GM12878 (cell line): ENCODE data around the gene GAK. TPM values are rescaled to one million over a fixed set of nuclear protein-coding genes. Genes with fewer than 3 reads are reported as not detected.

Source experiments
- ATAC-seq: fragments of 200-7000 bp; cut with Tn5 transposase; 3 replicates; pipeline ENCODE4 v1.9.1; 2020; ENCODE audit warnings: mild to moderate bottlenecking, moderate library complexity
- BruUV-seq: library from RNA; stranded (reverse); fragments of 400-500 nt; replicated peaks from 2 replicates; lab custom pipeline; 2021; lab: Mats Ljungman, UMichigan
- CTCF ChIA-PET: fragments of 300-600 bp; sonication (Branson Sonifier 250); formaldehyde crosslinking; extraction: SDS; loops from one replicate; lab custom pipeline; 2021; ENCODE audit warnings: inconsistent platforms; lab: Yijun Ruan, JAX
- POLR2A ChIA-PET: fragments of 350-600 bp; formaldehyde crosslinking; extraction: SDS; loops from one replicate; lab custom pipeline; 2021; ENCODE audit warnings: inconsistent platforms; lab: Charles Lee
- RAD21 ChIA-PET: fragments of 300-600 bp; sonication (Branson Sonifier 250); formaldehyde crosslinking; loops from one replicate; lab custom pipeline; 2023; ENCODE audit warnings: antibody characterized with exemption; ENCODE audit not compliant: unreplicated experiment; lab: Charles Lee
- SMC1A ChIA-PET: fragments of 300-600 bp; sonication (Branson Sonifier 250); formaldehyde crosslinking; loops from one replicate; lab custom pipeline; 2023; ENCODE audit not compliant: unreplicated experiment, uncharacterized antibody; lab: Charles Lee
- DNase-seq: peaks from one replicate; pipeline ENCODE4 v3.0.0-alpha.2; 2011; ENCODE audit warnings: low read depth, low spot score
- FAIRE-seq: peaks from 3 replicates; lab custom pipeline; 2011; peaks lifted over from hg19 to GRCh38; lab: Jason Lieb, UNC
- H2AFZ ChIP-seq: 2 replicates; pipeline ENCODE4 v1.6.0; 2011; ENCODE audit warnings: low read depth, low read length, control low read depth; ENCODE audit not compliant: control insufficient read depth
- H3K27ac ChIP-seq: 2 replicates; pipeline ENCODE4 v1.5.1; 2011; ENCODE audit warnings: control low read depth; ENCODE audit not compliant: control insufficient read depth, insufficient read depth
- H3K27me3 ChIP-seq, 2 experiments: replicated peaks in 1 of 2; 2 replicates each; pipeline versions ENCODE4 v1.6.0 to v1.6.1; 2011; ENCODE audit warnings: low read length in 1 of 2; ENCODE audit not compliant: control insufficient read depth in 2 of 2, insufficient read depth in 2 of 2
- H3K36me3 ChIP-seq, 2 experiments: 2 replicates each; pipeline ENCODE4 v1.5.1; 2011; ENCODE audit warnings: low read length in 1 of 2; ENCODE audit not compliant: control insufficient read depth in 2 of 2, insufficient read depth in 2 of 2
- H3K4me1 ChIP-seq: 2 replicates; pipeline ENCODE4 v1.6.1; 2011; ENCODE audit warnings: mild to moderate bottlenecking, low read length, moderate library complexity, mixed read lengths; ENCODE audit not compliant: control insufficient read depth, insufficient read depth
- H3K4me2 ChIP-seq: 2 replicates; pipeline ENCODE4 v1.6.0; 2011; ENCODE audit warnings: control low read depth; ENCODE audit not compliant: control insufficient read depth, insufficient read depth
- H3K4me3 ChIP-seq: fragments of 200-600 bp; sonication (generic); 2 replicates; pipeline ENCODE4 v1.5.1; 2016
- H3K79me2 ChIP-seq: 2 replicates; pipeline ENCODE4 v1.6.0; 2011; ENCODE audit warnings: low read length; ENCODE audit not compliant: control insufficient read depth, insufficient read depth
- H3K9ac ChIP-seq: 2 replicates; pipeline ENCODE4 v1.8.0; 2011; ENCODE audit warnings: low read length, control low read depth, mixed read lengths; ENCODE audit not compliant: control insufficient read depth, insufficient read depth
- H3K9me3 ChIP-seq: replicated peaks from 3 replicates; pipeline ENCODE4 v1.5.1; 2011; ENCODE audit warnings: mild to moderate bottlenecking, low read length; ENCODE audit not compliant: control insufficient read depth, insufficient read depth
- H4K20me1 ChIP-seq: 2 replicates; pipeline ENCODE4 v1.6.0; 2011; ENCODE audit not compliant: control insufficient read depth, insufficient read depth
- MLLT1 ChIP-seq: fragments of 450-650 bp; IDR thresholded peaks from 2 replicates; pipeline ENCODE4 v1.6.1; 2016; ENCODE audit warnings: mild to moderate bottlenecking
- MYB ChIP-seq: fragments of 150-350 bp; IDR thresholded peaks from 2 replicates; pipeline ENCODE4 v1.6.1; 2014; ENCODE audit warnings: mild to moderate bottlenecking, low read depth, low read length, borderline replicate concordance
- NFIC ChIP-seq: IDR thresholded peaks from 2 replicates; pipeline ENCODE4 v1.6.1; 2012; ENCODE audit warnings: low read depth, mild to moderate bottlenecking, inconsistent platforms, low read length, moderate library complexity
- RUNX3 ChIP-seq: IDR thresholded peaks from 2 replicates; pipeline ENCODE4 v1.6.1; 2012; ENCODE audit warnings: low read length, inconsistent platforms
- WGBS: methylation state at CpG from one replicate; pipeline ENCODE4 v1.1.6; 2016; ENCODE audit warnings: low lambda C conversion rate; ENCODE audit not compliant: insufficient replicate concordance, insufficient coverage; ENCODE audit errors: missing lambda C conversion rate; 5-methylcytosine and 5-hydroxymethylcytosine counted together
- in situ Hi-C: fragments of 300-500 bp; cut with MboI; formaldehyde crosslinking; loops from 9 replicates; pipeline ENCODE4 v1.14.3; 2018; ENCODE audit warnings: mixed read lengths
- intact Hi-C: fragments of 100-400 bp; cut with micrococcal nuclease; formaldehyde crosslinking; loops from one replicate; pipeline ENCODE4 v1.14.2; 2022; ENCODE audit not compliant: unreplicated experiment
- polyA plus RNA-seq, 11 experiments: library from polyadenylated mRNA; depleted of rRNA in 4 of 11; unstranded in 6 of 11; stranded (reverse) in 5 of 11; fragments of >200 nt; fragmentation: Nextera tagmentation in 4 of 11; fragmentation: Illumina TruSeq in 1 of 11; extraction: Ambion mirVana in 4 of 11; extraction: Trizol in 1 of 11; gene quantifications; 1 replicate in 1 of 11; 2 replicates in 10 of 11; pipeline versions ENCODE4 v1.2.1 to v1.2.3, GENCODE V29; 2011 to 2016; ENCODE audit warnings: inconsistent platforms in 2 of 11, missing spikeins in 2 of 11, low read depth in 1 of 11
- total RNA-seq, 4 experiments: library from RNA; depleted of rRNA in 3 of 4; stranded (reverse); fragments of >200 nt in 3 of 4; fragmentation: Illumina TruSeq in 1 of 4; extraction: Trizol in 1 of 4; gene quantifications; 2 replicates each; pipeline versions ENCODE4 v1.2.1 to v1.2.3, GENCODE V29; 2013 to 2021

The GAK gene
- total and polyA plus RNA-seq, 10 of the 15 experiments (the other 5 are each of a cell fraction or from before 2014, with no cell fraction given): 0.82 to 127 (median 53.8) TPM

GRCh38 chr4:930827-931193, 1.3 kb downstream of the GAK start:
- FAIRE-seq (no peak), DNase-seq (no peak), ATAC-seq (no peak)
- Histone ChIP-seq H3K27me3 (no peaks in the 10 kb centered on the region), H3K4me1 (peaks cover 20% of the 10 kb centered on the region), H3K27ac (peak overlapping the region; percentile 90; the same call in 1 of the 2 replicates), H3K9me3 (no peaks in the 10 kb centered on the region), H3K4me3 (peak overlapping the region; percentile 81), H3K36me3 (peaks cover 0 to 4% of the 10 kb centered on the region in 2 experiments; a peak in 2 of 4 replicates), H3K4me2 (peak overlapping the region; percentile 85), H3K9ac (peak overlapping the region; percentile 89), H2AFZ (no peak overlapping the region), H3K79me2 (peaks cover 51% of the 10 kb centered on the region), H4K20me1 (peaks cover 12% of the 10 kb centered on the region; the same call in 1 of the 2 replicates)
- POLR2A ChIA-PET: interaction anchor here (1.2 to 1.9 kb wide), 2 partner anchors 8 to 9 kb away, joined by 4 read pairs; no protein-coding TSS in a partner anchor
- SMC1A ChIA-PET: interaction anchor here (0.9 to 1.5 kb wide), 3 partner anchors 10 to 56 kb away, joined by 3 to 4 read pairs (median 3); partner anchors contain the start of gene IDUA
- TF ChIP-seq NFIC (0 out of 2 replicates have a peak, but pooled peaks have one; percentile 20), MYB (no peak), MLLT1 (peak; percentile 87), RUNX3 (peak; percentile 36)
- BruUV-seq: no TSS peak
- RAD21 ChIA-PET: interaction anchor here (8.6 kb wide), 1 partner anchor 56 kb away, joined by 48 read pairs; the partner anchor contains the start of gene IDUA
- intact Hi-C loops (loop anchor here (10.0 kb wide), 1 partner anchor 256 kb away; the partner anchor contains the start of genes ATP5ME and MYL5), in situ Hi-C loops (no loop called here)
- WGBS: 96% methylated on average over 7 of the region's 7 CpGs
- CTCF ChIA-PET: interaction anchor here (1.0 to 1.4 kb wide), 3 partner anchors 34 to 56 kb away, joined by 3 to 6 read pairs (median 5); partner anchors contain the start of gene IDUA
